ENCODE results near the gene ETS2.

The ETS2 gene

DNA sequence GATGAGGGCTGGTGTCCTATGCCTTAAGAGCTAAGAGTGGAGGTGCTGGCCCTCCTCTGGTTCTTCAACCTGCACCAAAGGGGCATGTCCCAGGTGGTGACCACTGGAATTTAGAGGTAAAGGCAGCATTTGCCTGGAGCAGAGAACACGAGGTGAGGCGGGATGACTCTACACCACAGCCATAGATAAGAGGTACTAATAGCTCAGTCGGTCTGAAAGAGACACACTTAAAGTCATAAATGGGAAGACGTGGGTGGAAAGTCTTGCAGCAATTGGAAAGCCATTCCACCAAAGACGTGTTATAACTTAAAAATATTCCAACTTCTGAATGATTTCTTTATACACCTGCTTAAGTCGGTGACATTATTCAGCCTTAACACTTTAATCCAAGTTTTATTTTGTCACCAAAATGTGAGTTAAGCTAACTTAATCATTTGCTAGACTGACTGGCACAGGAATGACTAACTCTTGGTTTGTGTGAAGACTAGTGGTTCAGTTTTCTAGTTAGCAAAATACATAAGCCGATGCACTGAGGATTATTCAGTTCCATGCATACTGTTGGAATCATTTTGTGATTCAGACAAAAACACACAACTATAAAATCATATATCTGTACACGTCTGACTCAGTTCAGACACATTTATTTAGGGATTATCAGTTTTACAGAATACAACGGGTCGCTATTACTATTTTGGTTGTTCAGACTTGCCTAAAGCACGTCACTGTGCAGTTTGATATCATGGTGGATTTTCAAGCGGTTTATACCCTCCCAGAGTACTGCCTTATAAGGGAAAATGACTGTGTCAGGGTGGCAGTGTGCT, 4.6 kb upstream of the ETS2 start:
- in situ Hi-C loops (cut with MboI; ENCODE audit: low sequenced_read_pairs): no loop called here

DNA sequence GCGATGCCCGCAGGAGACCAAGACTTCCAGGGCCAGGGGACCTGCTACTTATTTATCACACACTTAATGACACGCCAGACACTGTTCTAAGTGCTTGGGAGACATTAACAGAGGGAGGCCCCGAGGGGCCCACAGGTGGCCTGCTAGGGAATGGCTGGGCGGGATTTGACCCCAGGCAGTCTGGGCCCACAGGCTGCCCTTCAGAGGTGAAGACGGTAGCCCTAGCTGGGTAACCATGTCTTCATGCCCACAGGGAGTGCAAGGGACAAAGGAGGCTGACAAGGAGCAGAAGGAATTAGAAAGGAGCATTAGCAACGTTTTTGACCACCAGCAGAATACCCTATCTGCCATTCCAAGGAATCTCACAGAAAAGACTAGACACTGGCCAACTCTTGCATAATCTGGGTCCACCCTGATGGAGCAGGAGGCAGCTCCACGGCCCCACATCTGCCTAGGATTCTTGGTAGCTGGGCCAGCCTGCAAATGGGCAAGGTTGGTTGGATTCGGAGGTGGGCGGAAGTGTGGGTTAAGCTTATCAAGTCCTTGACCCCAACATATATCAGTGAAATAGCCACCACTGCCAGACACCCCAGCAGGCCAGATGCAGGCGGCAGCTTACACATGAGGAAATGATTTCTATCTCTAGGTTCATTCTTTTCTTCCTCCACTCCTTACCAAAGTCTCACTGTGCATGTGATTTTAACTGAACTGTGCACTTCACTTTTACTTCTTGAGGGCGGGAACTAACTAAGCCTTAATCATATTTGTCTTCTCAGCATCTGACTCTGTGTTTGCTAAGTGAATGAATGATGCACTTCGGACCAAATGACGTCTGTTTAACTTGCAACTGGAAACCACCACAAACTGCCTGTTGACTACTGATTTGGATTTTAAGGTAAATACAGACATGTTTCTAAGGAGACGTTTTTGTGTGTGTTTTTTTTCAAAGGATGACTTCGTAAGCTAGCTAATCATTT, 3.4 kb upstream of the ETS2 start:
- in situ Hi-C loops (cut with MboI; ENCODE audit: low sequenced_read_pairs): no loop called here

DNA sequence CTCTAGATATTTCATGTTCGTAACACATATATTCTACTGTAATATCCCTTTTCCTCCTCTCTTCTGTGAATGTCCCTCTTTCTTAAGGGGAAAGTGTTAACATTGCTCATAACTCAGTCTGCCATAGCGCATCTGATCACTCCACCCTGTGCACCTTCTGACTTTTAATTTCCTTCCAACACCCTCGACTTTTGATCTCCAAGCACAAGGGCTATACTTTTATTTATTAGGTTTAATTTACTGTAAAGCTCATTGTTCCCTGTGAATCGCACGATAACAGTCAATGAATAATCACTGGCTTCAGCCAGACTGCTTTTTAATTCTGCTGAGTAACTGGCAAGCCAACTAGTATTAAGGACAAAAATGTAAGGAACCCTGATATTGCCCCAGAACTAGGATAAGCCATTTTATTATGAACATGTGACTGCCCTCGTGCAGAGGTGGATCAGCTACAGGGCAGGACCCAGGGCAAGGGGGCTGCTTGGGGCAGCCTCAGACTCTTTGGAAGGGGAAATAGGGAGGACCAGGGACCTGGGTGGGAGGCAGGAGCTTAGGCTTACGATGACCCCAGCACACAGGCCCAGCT, 2.6 kb upstream of the ETS2 start:
- in situ Hi-C loops (cut with MboI; ENCODE audit: low sequenced_read_pairs): no loop called here

DNA sequence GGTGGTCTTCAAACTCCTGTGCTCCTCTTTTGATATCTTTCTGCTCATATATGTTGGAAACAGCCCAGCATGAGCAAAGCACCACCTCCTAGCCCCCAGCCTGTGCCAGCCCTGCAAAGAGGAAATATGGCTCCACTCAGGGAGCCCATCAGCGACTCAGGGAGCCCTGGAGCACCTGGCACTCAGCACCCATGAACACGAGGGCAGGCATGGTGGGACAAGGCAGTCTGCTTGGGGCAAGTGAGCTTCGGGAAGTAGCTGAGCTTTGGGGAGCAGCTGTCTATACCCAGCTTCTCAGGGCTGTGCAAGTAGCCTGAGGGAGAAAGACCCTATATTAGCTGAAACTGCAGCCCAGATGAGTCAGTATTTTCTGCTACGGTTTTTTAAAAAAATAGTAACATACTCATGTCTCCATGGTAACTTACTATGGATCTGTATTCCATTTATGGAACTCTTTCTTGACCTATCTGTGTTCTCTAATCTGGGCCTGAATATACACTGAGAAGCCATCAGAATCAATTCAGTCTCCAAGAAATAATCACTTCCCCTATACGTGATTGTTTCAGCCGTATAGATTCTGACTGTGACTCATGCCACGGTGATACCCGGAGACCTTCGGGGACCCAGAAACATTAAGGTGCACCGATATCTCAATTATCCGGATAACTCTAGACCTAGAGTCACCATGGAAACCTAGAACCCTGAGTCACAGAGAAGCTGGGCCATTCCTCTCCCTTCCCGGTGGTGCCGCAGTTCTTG, 1.5 kb upstream of the ETS2 start:
- in situ Hi-C loops (cut with MboI; ENCODE audit: low sequenced_read_pairs): no loop called here

DNA sequence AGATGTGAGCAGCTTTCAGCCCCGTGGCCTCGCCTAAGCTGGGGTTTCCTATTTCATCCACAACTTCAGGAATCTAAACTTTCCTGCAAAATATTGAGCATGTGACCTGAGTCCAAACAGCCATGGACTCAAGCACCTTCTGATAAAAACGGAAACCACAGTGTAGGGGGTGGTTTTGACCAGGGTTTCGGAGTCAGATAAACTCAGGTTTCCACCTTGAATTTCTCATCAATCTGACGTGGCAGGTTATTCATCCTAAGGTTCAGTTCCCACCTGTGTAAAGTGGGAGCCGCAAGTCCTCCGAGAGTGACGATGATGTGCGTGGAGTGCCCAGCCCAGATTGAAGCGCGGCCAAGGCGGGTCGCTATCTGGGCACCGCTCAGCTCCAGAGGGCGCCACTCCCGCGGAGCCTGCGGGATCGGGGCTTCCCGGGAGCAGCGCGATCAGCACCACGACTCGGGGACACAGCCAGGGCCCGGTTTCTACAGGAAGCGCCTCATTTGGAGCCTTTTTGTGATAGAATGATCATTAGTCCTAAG, 871 bp upstream of the ETS2 start:
- in situ Hi-C loops (cut with MboI; ENCODE audit: low sequenced_read_pairs): no loop called here

DNA sequence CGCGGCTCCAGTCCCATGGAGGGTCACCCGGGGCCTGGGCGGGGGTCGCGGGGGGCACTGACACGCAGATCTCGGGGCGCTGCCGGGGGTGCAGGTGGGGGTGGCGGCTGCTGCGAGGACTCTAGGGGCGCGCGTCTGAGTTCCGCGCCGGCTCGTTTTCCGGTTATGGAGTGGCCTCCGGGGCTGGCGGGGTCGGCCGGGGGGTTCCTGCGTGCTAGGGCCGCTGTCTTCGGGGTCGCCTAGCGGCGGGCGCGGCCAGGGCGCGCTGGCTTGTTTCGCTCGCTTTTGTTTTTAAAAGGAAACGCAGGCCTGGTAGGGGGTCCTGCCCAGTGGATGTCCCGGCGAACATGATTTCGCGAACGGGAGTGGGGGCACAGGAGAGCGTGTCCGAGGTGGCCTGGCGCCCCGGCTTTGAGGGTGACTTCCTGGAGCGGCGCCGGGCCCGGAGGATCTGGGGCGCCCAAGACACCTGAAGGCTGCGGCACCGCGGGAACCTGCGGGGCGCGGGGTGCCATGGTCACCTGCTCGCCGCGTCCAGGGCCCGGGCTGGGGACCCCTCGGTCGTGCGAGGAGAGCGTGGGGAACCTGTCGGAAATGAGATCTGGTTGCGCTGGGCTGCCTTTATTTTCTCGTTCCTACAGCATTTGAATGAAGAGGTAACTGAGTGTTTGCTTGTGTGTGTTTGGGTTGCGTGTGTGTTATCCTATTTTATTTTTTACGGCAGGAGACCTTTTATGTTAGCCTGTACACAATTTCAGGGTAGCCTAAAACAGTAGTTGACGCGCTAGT, 618 bp downstream of the ETS2 start:
- in situ Hi-C loops (cut with MboI; ENCODE audit: low sequenced_read_pairs): no loop called here

DNA sequence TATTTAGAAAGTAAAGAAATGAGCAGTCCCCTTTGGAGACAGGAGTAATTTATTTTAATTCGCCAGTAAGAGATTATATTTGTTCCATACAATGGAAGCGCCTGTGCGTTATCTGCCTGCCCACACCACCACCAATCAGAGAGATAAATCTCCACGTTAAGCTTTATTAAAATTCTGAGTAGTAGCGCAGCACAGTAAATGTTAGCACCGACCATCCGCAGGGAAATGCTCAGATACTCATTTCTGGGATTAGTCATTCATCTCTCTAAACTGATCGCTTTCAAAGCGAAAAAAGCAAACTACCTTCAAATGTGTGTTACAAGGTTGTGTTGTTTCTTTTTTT, 1.2 kb downstream of the ETS2 start:
- in situ Hi-C loops (cut with MboI; ENCODE audit: low sequenced_read_pairs): no loop called here

DNA sequence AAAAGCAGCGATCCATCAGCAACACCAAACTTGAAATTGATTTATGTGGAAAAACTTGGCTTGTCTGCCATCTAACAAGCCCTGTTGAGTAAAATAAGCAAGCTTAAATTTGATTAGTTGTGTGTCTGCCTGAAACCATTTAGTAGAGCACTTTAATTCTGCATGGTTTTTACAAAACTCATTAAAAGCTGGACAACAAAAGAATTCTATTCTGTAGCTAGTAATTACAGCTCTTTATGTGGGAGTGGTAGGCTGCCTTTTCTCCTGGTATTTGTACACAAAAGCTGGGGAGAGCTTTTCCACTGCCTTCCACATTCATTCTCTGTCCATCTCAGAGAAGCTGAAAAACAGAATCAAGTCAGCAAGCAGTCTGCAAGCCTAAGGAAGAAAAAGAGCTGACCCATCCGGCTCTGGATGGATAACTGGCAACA, 1.7 kb downstream of the ETS2 start:
- in situ Hi-C loops (cut with MboI; ENCODE audit: low sequenced_read_pairs): no loop called here

DNA sequence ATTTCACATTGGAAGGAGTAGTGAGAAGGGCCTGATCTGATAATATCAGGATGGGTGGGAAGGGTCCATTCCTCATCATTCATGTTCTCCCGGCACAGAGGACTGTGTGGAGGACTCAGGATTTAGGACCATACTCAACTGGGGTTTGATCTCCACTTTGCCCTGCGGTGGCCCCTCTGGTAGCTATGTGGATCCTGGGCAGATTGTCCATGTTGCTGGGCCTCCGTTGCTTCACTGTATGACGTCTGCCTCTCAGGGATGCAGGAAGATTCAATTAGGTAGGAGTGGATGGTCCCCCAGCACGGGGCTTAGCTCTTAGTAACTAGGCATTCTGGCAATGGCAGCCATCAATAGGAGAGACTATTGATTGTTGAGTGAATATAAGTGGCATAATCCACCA, 2.3 kb downstream of the ETS2 start:
- in situ Hi-C loops (cut with MboI; ENCODE audit: low sequenced_read_pairs): no loop called here

DNA sequence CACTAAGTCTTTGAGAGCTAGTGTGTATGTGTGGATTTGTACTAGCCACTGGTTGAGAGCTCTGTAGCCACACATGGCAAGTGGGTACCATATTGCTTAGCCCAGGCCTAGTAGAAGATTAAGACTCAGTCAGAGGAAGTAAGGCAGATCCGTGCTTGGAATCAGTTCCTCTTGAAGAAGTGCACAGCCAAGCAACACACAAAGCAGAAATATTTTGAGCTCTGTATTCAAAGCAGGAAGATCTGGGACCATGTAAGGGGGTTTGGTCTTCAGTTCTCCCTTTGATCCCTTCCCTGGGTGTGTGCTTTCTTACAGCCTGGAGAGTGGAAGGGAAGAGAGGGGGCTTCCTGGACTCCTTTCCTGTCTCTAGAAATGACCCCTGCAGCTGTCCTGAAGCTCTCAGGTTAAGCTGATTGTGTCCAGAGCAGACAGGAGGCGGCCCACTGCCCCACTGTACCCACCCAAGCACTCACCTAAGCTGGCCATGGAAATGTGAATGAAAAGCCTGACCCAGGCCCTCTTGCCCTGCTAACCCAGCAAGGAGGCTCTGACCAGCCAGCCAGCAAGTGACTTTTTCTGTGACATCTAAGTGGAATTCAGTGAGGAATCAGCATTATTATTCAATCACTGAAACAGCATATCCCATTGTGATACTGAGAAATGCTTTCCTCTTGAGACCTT, 3.6 kb downstream of the ETS2 start:
- in situ Hi-C loops (cut with MboI; ENCODE audit: low sequenced_read_pairs): no loop called here

DNA sequence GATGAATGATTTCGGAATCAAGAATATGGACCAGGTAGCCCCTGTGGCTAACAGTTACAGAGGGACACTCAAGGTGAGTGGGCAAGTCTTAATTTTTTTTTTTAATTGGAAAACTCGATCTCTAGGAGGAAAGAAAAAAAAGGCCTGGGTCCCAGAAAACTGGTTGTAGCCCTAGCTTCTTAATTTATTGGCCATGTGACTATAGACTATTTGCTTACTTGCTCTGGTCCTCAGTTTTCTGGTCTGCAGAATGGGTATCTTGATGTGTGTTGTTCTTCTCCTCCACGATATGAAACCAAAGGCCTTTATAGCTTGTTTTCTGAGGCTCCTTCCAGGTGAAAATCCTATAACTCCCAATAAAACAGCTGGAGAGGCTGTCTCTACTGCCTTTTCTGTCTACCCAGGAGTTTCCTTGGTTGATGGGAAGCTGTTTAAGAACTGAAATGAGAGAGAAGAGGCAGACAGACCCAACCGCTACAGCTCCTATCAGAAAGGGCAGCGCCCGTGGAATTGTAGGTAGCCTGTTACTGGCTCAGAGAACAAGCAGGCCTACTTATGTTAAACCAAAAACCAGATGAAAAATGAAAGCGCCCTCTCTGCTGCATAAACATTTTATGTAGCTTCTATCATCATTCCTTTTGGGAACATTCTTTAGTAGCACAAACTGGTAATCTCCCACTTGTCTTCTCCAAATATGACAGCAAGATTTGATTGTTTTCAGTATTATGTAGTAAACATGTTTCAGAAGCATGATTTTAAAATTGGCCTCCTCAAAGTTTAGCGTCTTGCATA, 4.5 kb downstream of the ETS2 start:
- in situ Hi-C loops (cut with MboI; ENCODE audit: low sequenced_read_pairs): no loop called here

DNA sequence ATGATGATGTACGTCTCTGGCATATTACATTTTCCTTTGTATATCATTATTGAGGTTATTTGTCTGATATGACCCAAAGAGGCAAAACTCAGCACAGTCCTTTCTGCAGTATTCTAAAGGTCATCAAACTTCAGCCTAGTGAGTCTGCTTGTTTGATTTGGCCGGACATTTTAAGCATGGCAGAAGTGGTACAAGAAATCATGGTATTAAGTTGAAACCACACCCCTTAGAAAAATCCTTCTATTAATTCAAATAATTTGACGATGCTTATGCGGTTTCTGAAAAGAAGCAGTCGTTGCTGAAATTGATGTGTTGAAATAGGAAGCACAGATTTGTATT, 5.1 kb downstream of the ETS2 start:
- in situ Hi-C loops (cut with MboI; ENCODE audit: low sequenced_read_pairs): no loop called here

DNA sequence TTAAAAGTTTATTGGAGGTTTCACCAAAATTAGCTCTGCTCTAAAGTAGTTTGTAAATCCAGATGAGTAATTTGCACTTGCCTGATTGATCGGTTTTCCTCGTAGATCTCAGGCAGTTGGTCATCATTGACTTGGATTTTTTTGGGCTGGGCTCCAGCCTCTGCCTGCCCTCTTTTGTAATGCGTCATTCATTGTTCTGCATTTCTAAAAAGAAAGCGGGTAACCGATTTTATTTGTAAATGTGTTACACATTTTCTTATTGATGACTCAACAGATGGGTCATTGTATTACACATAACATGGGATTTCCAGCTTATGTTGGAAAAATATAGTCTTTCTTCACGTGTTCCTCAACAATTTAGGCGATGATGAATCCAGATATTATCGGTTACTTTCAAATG, 5.5 kb downstream of the ETS2 start:
- in situ Hi-C loops (cut with MboI; ENCODE audit: low sequenced_read_pairs): no loop called here

DNA sequence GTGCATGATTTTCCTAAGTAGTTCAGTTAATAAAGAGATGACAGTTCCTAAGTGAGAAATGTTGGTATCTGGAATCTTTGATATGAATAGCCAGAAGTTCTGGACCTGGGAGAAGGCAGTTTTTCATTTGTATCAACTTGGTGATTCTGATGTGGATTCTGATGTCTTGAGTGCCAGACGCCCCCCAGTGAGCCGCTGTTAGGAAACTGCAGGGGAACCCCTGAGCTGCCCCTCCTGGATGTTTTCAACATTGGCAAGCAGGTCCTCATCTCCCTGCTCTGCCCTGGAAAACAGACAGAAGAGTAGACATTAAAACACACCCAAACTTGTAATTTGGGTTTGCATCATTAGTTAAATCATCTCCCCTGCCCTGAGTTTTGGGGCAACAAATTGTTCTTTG, 7.4 kb downstream of the ETS2 start:
- in situ Hi-C loops (cut with MboI; ENCODE audit: low sequenced_read_pairs): no loop called here

DNA sequence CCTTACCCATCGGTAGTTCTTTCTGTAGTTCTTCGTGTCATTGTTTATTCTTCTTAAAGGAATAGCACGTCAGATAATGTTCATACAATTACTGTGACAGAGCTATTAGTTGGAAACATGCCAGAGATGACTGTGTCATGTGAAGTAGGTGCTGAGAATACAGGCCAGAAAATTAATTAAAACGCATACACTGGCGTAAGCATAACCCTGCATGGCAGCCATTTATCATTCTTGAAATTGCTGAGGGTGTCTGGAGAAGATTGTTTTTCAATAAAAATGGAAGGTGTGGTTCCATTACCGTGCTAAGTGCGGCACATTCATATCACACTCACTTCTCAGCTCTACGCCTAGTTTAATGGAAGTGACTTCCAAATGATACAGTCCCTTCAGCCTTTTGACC, 7.8 kb downstream of the ETS2 start:
- in situ Hi-C loops (cut with MboI; ENCODE audit: low sequenced_read_pairs): no loop called here

DNA sequence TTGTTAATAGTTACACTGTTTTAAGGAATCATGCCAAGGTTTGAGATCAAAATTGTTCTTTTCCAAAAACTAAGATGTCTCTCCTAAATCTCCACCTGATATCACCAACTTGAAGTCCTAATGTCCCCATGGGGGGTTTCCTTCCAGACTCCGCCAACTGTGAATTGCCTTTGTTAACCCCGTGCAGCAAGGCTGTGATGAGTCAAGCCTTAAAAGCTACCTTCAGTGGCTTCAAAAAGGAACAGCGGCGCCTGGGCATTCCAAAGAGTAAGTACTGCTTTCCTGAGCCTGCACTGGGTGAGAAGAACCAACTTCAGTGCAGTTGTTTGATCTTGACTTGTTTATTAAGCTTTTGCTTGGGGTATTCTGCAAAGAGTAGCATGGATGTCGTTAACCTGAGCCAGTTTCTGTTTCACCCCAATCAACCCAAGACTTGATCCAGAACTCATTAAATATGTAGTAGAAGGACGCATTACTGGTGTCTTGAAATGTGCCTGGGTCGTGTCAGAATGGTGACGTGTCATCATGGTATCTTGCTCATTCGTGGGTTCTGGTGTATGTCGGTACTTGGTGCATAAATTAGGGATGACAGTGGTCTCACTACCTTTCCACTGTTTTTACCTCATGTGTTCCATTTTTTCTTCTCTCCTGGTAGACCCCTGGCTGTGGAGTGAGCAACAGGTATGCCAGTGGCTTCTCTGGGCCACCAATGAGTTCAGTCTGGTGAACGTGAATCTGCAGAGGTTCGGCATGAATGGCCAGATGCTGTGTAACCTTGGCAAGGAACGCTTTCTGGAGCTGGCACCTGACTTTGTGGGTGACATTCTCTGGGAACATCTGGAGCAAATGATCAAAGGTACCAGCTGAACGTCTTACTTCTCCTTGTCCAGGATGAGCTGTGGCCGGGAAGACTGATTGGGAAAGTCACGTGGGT, 8.7 kb downstream of the ETS2 start:
- in situ Hi-C loops (cut with MboI; ENCODE audit: low sequenced_read_pairs): no loop called here

DNA sequence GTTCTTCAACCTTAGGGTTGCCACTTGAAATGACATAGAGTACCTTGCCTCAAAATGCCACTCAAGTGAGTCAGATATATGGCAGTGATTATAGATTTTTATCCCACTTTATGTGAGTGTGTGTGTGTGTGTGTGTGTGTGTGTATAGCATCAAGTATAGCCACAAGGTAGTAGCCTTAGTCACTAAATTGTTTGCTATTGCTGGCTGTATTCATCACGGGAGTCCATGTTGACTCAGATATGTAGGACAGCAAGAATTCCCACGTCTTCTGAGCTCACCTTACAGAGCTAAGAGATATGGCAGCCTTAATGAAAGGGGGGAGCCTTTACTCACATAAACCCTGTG, 9.3 kb downstream of the ETS2 start:
- in situ Hi-C loops (cut with MboI; ENCODE audit: low sequenced_read_pairs): no loop called here
